ENCODE measurements around the gene RPS6KA2.

The RPS6KA2 gene

DNA sequence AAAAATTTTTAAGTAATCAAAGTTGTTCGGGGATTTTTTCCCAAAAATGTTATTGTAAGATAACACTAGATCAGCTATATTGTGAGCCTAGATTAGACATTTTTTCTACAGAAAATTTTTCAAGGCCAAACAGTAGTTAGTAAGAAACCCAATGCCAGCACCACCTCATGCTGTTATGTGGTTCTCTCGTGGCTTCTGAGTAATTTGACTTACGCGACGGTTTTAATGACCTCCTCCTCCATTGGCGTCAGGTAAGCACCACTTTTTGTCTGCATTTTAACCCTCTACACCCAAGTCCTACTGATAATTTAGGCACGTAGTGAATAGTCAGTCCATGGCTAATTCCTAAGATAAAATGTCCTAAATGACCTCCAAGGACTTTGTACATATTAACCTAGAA, 9.7 kb downstream of the RPS6KA2 start:
- H3K27ac ChIP-seq, result no peak overlapping the region
- TF ChIP-seq, protein P1, sequence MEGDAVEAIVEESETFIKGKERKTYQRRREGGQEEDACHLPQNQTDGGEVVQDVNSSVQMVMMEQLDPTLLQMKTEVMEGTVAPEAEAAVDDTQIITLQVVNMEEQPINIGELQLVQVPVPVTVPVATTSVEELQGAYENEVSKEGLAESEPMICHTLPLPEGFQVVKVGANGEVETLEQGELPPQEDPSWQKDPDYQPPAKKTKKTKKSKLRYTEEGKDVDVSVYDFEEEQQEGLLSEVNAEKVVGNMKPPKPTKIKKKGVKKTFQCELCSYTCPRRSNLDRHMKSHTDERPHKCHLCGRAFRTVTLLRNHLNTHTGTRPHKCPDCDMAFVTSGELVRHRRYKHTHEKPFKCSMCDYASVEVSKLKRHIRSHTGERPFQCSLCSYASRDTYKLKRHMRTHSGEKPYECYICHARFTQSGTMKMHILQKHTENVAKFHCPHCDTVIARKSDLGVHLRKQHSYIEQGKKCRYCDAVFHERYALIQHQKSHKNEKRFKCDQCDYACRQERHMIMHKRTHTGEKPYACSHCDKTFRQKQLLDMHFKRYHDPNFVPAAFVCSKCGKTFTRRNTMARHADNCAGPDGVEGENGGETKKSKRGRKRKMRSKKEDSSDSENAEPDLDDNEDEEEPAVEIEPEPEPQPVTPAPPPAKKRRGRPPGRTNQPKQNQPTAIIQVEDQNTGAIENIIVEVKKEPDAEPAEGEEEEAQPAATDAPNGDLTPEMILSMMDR (IDR thresholded peaks at IDR 0.05), result no peak
- TF ChIP-seq ZFX (IDR thresholded peaks at IDR 0.05; ENCODE audit: borderline replicate concordance), result no peak

DNA sequence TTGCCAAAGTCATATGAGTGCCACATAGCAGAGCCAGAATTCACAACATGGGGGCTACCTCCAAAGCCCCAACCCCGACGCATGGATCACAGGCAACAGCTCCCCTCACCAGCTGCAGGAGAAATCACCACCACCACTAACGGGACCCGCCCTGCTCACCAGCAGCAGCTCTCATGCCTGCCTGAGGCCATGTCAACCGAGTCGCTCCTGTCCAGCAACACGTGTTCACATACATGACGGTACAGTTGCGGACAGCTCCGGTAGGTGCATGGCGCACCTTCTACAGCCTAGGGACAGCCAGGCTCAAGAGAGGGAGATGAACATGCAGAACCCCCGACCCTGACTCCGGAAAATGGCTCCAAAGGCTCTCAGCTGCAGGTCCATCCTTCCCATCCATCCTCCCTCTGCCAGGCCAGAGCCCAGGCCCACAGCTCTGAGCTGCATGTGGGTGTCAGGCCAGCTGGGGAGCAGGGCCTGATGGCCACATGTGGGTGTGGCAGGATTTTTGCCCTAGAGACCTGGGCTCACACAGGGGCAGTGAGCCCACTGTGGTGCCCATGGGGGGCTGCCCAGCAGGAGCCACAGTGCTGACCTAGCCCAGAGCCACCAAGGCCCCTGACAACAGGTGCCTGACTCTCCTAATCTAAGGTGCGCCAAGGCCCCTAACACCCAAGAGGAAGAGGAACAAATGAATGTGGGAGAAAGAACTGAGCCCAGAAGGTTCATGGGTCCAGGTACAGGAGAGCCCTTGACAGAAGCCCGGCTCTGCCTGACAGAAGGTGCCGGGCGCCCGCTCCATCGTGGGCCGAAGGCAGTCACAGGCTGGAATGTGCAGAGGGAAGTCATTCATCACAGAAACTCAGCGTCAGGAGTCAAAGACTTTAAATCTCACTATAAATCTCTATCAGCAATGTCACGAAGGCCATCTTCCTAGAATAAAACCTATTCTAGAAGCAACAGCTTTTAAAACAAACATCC, 10.5 kb downstream of the RPS6KA2 start:
- no peak overlapping the region for H3K27ac ChIP-seq
- TF ChIP-seq, protein P1 (IDR thresholded peaks at IDR 0.05), result no peak
- no peak for TF ChIP-seq ZFX (IDR thresholded peaks at IDR 0.05; ENCODE audit: borderline replicate concordance)

DNA sequence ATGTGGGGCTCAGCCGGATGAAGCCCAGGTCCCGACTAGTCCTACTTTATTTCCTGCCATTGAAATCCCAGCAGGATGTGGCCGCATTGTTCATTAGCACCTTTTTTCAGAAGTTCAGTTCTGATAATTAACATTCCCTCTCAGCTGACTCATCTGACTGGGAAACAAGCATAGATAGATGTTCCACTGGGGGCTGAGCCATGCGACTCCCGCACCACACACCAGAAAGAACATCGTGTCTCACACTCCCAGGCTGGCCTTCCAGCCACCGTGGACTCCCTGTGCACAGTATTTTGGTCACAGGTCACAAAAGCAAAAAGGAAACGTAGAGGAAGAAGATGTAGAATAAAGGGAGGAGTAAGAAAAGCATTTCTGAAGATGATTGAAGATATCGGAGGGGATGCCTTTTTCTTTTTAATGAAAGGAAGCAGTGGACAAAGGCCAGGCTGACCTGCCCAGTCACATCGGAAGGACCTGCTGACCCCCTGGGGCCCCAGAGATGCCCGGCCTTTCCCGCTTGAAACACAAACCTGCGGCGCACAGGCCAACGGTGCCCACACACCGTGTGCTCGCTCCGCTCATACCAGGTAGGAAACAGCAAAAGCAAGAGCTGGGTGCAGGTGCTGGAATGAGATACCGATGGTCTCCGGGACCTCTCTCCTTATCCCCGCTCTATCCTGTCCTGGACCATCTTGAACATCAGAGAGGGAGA, 11.8 kb downstream of the RPS6KA2 start:
- H3K27ac ChIP-seq, result no peak overlapping the region
- TF ChIP-seq, protein P1 (IDR thresholded peaks at IDR 0.05), result no peak
- TF ChIP-seq ZFX (IDR thresholded peaks at IDR 0.05; ENCODE audit: borderline replicate concordance), result no peak

DNA sequence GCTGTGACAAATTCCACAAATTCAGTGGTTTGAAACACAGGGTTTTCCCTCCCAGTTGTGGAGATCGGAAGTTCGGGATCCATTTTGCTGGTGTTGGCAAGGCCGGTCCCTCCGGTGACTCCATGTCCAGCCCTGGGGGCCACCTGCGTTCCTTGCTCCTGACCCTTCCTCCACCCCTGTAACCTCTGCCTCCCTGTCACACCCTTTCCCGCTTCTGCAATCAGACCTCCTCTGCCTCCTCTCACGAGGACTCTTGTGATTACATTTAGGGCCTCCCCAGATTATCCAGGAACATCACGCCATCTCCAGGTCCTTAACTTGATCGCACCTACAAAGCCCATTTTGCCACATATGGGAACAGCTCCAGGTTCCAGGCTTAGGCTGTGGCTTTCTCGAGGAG, 12.5 kb downstream of the RPS6KA2 start:
- TF ChIP-seq, protein P1 (IDR thresholded peaks at IDR 0.05), result no peak
- TF ChIP-seq ZFX (IDR thresholded peaks at IDR 0.05; ENCODE audit: borderline replicate concordance), result no peak
- H3K27ac ChIP-seq, result no peak overlapping the region

DNA sequence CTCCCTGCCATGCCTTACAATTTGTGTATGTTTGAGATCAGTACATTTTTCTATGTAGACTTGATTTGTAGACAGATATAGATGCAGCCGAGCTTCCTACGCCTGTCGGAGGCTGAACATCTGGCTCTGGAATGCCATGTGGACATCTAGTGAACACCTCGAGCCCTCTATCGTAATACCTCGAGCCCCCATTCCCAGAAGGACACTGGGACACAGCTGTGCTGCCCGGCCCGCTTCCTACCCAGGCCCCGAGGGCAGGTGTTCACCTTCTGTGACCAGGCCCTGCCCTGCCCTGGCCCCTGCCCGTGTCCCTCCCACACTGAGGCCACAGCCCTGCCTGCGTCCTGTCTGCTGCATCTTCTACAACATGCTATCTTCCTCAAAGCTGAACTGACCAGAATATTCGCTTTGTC, 12.9 kb downstream of the RPS6KA2 start:
- TF ChIP-seq ZFX (IDR thresholded peaks at IDR 0.05; ENCODE audit: borderline replicate concordance), result no peak
- TF ChIP-seq, protein P1 (IDR thresholded peaks at IDR 0.05), result no peak
- H3K27ac ChIP-seq, result no peak overlapping the region

DNA sequence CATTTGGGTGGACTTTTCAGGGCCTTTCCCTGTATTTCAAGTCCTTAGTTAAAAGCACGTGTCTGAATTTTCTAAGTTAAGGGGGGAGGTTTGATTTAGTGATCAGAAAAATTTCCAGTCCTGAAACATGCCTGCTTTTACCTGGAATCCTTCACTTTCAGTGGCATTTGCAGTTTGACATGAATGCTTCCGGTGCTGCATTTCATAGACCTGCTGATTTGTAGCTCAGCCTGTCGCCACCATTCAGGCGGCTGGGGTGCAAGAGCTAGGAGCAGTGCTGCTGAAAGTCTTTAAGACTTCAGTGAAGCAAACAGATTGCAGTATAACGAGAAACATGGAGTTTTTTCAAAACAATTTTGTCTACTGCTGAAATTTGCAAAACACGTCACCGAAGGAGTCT, 14.0 kb downstream of the RPS6KA2 start:
- TF ChIP-seq ZFX (IDR thresholded peaks at IDR 0.05; ENCODE audit: borderline replicate concordance), result no peak
- TF ChIP-seq, protein P1 (IDR thresholded peaks at IDR 0.05), result no peak
- H3K27ac ChIP-seq, result no peak overlapping the region

DNA sequence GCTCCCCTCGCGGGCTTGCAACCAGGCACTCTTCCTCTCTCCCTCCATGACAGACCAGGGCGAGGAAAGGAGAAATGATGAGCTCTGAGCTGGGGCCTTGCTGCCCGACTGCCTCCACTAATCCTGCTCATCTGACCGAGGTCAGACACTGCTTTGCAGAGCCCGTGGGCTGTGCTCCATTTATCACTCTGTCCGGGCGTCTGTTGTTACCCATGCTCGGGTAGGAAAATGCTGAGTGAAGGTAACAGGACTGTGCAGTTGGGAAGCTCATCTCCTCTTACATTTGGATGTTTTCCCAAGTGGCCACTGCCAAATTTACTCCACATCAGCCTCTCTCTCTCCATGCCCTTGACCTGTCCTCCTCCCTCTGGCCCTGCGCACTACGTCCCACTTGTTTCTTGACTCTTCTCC, 14.6 kb downstream of the RPS6KA2 start:
- H3K27ac ChIP-seq, result no peak overlapping the region
- TF ChIP-seq ZFX (IDR thresholded peaks at IDR 0.05; ENCODE audit: borderline replicate concordance), result no peak
- TF ChIP-seq, protein P1 (IDR thresholded peaks at IDR 0.05), result no peak

Measured in 22Rv1 (cell line).